ENCODE results near the gene BICDL2.

The BICDL2 gene

DNA sequence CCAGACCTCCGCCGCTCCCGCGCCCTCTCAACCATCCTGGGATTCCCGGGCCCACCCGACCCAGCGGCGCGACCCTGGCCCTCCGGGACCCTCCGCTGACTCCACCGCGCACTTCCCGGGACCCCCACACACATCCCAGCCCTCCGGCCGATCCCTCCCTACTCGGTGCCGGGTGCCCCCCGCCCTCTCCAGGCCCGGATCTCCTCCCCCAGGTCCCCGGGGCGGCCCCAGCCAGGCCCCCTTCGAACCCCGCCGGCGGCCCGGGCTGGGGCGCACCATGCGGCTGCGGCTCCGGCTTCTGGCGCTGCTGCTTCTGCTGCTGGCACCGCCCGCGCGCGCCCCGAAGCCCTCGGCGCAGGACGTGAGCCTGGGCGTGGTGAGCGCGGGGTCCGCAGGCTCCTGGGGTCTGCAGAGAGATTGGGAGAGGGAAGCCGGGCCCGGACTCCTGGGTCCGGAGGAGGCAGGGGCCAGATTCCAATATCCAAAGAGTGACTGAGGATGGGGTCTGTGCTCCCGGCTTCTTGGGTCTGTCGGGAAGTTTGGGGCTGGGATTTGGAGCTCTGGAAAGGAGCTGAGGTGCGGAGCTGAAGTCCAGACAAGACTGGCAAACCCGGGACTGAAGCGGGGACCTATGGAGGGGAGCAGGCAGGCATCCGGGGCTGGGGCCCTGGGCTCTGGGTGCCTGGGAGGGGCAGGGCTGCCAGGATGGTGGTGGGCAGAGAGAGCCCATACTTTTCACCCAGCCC is 10.1 kb upstream of the BICDL2 start:
- no peak for DNase-seq (ENCODE audit: low spot score)

GRCh38 chr16:3045758-3046640 is 9.3 kb upstream of the BICDL2 start, which contains the start of gene MMP25:
Gene MMP25 (plus strand): TSS chr16:3046561. CDS start chr16:3046918, 357 bp downstream.
- DNase-seq (ENCODE audit: low spot score), result peak; percentile 52

GRCh38 chr16:3044708-3045107 is 8.0 kb upstream of the BICDL2 start:
- no peak for DNase-seq (ENCODE audit: low spot score)

DNA sequence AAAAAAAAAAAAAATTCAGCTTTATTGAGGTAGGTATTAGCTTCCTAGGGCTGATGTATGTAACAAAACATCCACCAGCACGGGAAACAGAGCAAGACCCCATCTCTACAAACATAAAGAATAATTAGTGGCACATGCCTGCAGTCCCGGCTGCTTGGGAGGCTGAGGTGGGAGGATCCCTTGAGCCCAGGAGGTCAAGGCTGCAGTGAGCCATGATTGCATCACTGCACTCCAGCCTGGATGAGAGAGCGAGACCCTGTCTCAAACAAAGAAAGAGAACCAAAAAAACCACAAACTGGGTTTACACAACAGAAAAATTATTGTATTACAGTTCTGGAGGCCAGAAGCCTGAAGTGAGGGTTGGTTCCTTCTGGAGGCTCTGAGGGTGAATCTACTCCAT is 5.6 kb upstream of the BICDL2 start:
- DNase-seq (ENCODE audit: low spot score), result no peak

DNA sequence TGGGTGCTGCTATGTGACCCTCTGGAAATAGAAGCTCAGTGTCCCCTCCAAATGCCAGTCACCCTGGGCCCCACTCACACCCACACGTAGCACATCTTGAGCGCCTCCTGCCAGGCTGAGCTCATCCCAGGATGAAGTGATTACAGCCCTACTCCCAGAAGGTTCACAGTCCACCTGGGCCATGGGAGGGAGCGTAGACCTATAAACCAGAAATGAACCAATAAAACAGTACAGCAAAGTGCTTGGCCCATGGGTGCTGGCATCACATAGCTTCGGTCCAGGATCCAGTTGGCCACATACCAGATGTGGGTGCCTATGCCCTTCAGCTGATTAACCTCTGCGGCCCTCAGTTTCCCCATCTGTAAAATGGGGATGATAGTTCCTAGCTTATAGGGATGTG is 2.2 kb upstream of the BICDL2 start:
- no peak for DNase-seq (ENCODE audit: low spot score)

DNA sequence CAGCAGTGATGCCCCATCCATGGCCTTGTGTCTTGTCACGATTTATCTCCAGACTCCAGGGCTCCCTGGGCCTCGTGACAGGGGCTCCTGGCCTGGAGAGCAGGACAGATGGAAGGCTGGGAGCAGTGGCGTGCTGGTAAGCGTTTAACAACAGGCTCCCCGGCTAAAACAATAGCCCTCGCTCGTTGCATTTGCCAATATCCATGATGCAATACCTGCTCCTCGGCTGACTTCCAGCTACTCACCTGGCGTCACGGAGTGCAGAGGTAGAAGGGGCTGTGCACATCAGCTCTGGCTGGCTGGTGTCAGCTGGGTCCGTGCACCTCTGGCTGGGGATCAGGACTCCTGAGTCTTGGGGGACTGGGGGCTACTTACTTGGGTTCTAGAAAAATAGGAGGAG is 1.5 kb upstream of the BICDL2 start:
- DNase-seq (ENCODE audit: low spot score), result no peak

GRCh38 chr16:3035972-3036725 is 595 bp downstream of the BICDL2 start:
- DNase-seq (ENCODE audit: low spot score), result no peak

- no peak for DNase-seq (ENCODE audit: low spot score)
Measured at GRCh38 chr16:3035289-3035971, 1.3 kb downstream of the BICDL2 start.

DNA sequence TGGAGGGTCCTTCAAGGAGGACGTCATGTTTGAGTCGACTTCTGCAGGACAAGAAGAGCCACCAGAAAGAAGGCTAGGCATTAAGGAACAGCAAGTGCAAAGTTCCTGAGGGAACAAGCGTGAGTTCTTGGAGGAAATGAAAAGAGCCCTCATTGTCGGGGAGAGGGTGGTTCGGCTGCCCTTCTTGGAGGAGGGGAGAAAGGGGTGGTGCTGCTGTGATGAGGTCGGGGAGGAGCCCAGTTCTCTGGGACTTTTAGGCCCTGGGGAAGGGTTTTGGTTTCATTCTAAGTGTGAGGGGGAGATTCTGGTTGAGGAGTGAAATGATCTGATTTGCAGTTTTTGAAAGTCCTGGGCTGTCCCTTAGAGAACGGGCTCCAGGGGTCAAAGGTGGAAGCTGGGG is 4.1 kb downstream of the BICDL2 start:
- no peak for DNase-seq (ENCODE audit: low spot score)

DNA sequence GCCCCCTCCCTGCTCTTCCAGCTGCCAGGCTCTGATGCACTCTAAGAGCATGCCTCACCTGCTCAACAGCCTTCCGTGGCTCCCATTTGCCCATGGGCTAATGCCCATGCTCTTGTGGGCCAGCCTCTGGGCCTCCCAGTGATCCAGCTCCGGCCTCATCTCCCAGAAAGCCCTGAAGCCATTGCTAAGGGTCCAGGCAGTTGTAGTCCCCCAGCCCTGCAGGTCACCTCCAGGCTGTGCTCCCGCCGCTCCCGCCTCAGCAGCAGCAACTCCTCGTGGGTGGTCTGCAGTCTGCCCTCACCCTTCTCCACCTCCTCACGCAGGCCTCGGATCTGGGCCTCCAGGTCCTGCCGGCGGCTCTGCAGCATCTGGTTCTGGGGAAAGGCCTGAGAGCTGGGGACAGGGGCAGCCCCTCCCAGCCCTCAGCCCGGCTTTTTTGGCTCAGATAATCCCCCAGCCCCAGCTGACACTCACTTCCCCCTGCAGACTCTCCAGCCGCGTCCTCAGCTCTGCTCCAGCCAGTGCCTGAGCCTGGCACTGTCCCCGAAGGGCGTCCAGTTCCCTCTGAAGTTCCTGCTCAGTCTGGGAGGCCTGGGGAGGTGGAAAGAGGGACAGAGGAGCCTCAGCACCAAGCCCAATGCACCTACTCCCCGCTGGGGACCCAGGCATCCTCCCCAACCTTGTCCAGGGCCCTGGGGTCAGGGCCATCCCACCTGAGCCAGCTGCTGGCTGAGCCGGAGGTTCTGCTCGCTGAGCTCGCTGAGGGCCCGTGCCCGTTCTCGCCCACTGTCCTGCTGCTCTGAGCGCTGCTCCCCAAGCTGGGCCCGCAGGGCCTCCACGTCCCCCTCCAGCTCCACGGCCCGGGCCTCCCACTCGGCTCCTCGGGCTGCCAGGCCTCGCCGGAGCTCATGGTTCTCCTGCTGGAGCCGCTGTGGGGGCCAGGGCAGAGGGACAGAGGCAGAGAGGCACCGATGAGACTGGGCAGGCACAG is 6.2 kb downstream of the BICDL2 start:
- no peak for DNase-seq (ENCODE audit: low spot score)

DNA sequence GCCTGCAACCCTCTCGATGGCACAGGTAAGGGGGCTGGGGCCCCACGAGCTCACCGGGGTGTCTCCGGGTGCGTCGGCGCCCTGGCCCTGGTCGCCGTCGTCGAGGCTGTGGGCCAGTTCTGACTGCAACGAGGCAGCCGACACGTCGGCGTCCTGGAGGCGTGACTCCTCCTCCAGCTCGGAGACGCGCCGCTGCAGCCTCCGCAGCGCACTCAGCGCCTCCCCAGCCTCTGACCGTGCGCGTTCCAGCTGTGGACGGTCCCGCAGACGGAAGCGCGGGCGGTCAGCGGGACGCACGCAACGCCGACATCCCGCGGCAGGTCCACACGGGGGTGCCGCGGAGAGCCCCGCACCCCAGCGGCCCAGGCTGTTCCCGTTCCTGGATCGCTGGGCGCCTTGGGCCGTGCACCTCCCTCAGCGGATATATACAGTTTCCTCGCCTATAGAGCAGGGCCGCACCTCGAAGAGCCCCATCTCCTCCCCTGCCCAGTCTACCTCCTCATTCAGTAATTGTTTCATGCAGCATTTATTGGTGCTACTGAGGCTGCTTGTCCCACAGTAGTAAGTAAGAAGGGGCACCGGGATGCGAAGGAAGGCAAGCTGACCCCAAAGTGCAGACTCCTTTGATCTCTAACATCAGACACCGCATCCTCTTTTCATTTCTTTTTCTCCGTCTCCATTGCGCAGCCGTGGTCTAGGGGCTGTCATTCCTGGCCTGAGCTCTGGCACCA is 7.1 kb downstream of the BICDL2 start:
- DNase-seq (ENCODE audit: low spot score), result no peak

DNA sequence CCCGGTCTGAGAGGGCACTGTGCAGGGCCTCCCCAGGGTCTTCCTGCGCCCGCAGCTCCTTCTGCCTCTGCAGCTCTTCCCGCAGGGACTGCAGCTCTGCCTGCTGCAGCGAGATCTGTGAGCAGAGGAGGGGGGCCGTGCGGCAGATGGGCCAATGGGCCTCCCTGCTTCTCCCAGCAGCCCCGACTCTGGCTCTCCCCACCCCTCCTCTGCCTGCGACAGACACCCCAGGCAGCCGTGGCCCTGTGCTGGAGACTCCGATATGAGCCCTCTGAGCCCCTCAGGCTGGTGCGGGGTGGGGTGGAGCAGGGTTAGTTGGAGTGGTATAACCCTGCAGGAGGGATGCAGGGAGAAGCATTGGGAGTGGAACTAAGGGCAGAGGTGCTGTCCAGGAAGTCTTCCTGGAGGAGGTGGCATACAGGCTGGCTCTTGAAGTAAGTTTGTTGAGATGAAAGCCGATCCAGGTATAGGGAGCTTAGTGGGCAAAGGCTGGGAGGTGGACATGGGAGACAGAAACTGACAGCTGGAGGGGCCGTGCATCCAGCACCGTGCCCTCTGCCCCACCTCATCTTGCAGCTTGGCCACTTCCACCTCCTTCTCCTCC is 7.9 kb downstream of the BICDL2 start:
- no peak for DNase-seq (ENCODE audit: low spot score)

DNA sequence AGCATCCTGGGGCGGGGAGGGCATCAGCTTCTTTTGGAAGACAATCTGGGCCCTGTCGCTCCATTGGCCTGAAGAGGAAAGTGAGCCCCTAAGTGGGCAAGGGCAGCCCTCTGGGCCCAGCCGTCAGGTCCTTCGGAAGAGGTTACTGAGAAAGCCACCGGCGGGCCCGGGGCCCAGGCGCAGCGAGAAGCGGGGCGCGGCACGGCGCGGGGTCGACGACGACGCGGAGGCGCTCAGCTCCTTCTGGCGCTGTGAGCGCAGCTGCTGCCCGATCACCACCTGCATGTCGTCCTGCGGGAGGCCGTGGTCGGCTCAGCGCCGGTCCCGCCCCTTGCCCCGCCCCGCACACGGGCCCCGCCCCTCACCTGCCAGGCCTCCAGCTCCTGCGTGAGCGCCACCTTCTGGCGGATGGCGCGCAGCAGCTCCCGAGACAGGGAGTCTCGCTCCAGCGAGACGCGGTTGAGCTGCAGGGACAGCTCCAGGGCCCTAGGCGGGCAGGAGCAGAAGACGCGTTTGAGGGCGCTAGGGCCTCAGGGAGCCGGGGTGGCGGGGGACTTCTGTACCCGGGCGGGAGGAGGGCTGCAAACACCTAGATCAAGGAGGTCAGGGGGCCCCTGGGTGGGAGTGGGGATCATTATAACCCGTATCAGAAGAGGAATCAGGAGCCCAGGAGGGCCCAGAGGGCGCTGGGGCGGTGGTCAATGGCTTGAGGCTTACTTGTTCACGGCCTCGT is 8.6 kb downstream of the BICDL2 start:
- DNase-seq (ENCODE audit: low spot score), result peak; percentile 57

- DNase-seq (ENCODE audit: low spot score), result no peak
Measured at GRCh38 chr16:3027489-3027795, 9.3 kb downstream of the BICDL2 start.

DNA sequence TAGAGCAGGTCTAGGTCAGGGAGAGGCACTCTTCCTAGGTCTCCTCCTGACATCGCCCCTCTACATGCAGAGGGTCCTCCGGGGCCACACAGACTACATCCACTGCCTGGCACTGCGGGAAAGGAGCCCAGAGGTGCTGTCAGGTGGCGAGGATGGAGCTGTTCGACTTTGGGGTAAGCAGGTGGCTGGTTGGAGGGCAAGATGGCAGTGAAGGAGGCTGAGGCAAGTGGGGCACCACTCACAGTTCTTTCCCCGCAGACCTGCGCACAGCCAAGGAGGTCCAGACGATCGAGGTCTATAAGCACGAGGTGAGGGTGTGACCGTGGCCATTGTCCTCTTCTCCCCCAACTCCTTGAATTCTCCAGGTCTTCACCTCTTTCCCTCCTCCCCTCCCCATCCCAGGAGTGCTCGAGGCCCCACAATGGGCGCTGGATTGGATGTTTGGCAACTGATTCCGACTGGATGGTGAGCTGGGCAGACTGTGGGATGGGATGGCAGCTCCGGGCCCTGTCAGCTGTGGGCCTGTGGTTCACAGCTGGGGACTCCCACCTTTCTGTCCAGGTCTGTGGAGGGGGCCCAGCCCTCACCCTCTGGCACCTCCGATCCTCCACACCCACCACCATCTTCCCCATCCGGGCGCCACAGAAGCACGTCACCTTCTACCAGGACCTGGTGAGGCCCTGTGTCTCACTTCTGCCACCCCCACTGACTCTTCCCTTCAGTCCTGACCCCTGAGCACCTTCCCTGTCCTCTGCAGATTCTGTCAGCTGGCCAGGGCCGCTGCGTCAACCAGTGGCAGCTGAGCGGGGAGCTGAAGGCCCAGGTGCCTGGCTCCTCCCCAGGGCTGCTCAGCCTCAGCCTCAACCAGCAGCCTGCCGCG is 9.9 kb downstream of the BICDL2 start:
- no peak for DNase-seq (ENCODE audit: low spot score)

GRCh38 chr16:3026003-3026378 is 10.8 kb downstream of the BICDL2 start:
- no peak for DNase-seq (ENCODE audit: low spot score)

- DNase-seq (ENCODE audit: low spot score), result no peak
Measured at GRCh38 chr16:3025032-3026002, 11.4 kb downstream of the BICDL2 start.
